ENCODE measurements around the gene SCUBE1.

DNA sequence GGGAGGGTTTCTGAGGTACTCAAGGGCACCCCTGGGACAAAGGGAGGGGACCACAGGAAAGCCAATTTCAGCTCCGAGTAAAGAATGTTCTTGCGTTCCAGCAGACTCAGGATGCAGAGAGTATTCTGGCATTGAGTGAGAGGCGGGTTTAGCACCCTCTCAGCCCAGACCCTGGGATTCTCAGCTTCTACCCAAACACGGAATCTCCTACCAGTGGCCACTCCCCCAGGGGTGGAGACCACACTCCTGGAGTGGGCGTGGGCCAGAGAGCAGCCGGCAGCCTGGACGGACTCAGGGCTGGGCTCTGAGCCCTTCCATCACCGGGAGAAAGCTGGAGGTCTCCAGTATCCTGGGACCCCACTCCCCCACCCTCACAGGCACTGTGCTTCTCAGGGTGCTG, 130.1 kb downstream of the SCUBE1 start:
- TF ChIP-seq, protein P1, sequence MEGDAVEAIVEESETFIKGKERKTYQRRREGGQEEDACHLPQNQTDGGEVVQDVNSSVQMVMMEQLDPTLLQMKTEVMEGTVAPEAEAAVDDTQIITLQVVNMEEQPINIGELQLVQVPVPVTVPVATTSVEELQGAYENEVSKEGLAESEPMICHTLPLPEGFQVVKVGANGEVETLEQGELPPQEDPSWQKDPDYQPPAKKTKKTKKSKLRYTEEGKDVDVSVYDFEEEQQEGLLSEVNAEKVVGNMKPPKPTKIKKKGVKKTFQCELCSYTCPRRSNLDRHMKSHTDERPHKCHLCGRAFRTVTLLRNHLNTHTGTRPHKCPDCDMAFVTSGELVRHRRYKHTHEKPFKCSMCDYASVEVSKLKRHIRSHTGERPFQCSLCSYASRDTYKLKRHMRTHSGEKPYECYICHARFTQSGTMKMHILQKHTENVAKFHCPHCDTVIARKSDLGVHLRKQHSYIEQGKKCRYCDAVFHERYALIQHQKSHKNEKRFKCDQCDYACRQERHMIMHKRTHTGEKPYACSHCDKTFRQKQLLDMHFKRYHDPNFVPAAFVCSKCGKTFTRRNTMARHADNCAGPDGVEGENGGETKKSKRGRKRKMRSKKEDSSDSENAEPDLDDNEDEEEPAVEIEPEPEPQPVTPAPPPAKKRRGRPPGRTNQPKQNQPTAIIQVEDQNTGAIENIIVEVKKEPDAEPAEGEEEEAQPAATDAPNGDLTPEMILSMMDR (conservative IDR thresholded peaks at IDR 0.05) = no peak
- no peak for TF ChIP-seq EZH2 (IDR thresholded peaks at IDR 0.05; ENCODE audit: low read depth)

Data from PC-9 (cell line).